CD4-positive, alpha-beta T cell treated with Interferon alpha-2 for 1 hour (primary cell): Measurements from ENCODE around the gene SNRK.

Experiments used
- DNase-seq, 2 donors: peaks; one replicate each; pipeline ENCODE4 v3.0.0-alpha.2; 2020 to 2022

The SNRK gene

GRCh38 chr3:43286115-43286840, at the start of gene SNRK:
Gene SNRK (plus strand): TSS chr3:43286540. CDS start chr3:43303204, 16,664 bp downstream.
- peak; percentile 84 to 93 for DNase-seq

- no peak for DNase-seq
Measured at GRCh38 chr3:43238801-43239200, 47.5 kb upstream of the SNRK start.

GRCh38 chr3:43239755-43240154, 46.6 kb upstream of the SNRK start:
- no peak for DNase-seq

- DNase-seq, result peak in 1 of 2 donors; percentile 53
Measured at GRCh38 chr3:43243590-43244587, 42.5 kb upstream of the SNRK start.

DNA sequence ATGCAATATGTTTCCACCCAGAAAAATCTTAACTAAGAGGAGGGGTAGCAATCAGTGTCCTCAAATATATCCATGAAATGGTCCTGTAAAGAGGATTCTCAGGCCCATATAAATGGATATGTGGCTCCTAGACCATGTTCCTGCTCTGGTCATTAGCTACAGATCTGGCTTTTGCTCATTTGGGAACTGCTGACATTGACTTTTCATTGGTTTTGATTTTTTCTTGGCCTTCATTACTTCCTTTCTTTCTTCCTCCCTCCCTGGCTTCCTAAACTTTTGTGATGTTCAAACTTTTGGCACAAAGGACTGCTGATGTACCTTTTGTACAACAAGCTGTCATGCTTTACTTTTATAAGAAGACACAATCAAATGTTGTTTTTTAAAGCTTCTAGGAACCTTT, 41.6 kb upstream of the SNRK start:
- no peak for DNase-seq

DNA sequence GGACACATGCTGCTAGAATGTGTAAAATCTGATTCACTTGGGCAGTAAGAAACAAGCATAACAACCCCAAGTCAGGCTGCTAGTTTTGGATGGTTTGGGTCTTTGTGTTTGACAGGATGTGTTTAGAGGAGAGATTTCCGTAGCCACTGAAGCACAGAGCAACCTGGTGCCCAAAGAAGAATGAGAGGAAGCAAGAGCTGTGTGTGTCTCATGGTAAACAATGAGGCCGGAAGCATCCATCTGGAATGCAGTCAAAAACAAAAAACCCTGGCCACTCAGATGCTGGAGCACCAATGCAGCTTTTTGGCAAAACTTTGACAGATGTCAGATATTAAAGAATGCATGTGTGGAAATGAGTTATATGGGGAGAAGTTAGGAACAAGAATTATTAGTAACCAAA, 39.4 kb upstream of the SNRK start:
- peak in 1 of 2 donors; percentile 9 for DNase-seq

DNA sequence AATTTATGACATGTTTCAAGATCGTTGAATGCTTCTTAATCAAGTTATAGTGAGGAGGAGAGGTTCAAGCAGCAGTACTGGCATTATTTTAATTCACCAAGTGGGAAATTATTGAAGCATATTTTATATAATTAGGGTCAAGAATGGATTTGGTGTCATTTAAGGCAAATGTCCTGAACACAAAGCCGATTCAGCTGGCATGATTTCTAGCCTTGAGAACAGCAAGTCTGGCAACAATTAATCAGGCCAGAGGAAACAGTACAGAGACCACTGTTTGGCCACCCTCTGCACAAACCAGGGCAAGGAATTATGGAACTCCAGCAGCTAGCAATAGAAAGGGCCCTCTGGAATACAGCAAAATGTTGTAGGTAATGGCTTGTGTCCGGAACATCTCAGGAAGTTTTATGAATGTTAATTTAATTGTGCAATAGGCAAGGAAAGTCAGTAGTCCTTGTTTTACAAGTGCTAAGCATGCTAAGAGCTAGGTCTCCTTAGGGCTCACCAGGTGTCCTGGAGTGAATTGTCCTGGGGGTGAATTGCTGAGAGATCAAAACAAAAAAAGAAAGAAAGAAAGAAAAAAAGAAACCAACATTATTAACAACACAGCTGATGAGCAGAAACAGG, 38.7 kb upstream of the SNRK start:
- DNase-seq, result no peak

- DNase-seq, result no peak
Measured at GRCh38 chr3:43248185-43248583, 38.2 kb upstream of the SNRK start.

- no peak for DNase-seq
Measured at GRCh38 chr3:43248973-43249372, 37.4 kb upstream of the SNRK start.

- DNase-seq, result no peak
Measured at GRCh38 chr3:43249405-43249804, 36.9 kb upstream of the SNRK start.

GRCh38 chr3:43253294-43253693, 33.0 kb upstream of the SNRK start:
- no peak for DNase-seq

DNA sequence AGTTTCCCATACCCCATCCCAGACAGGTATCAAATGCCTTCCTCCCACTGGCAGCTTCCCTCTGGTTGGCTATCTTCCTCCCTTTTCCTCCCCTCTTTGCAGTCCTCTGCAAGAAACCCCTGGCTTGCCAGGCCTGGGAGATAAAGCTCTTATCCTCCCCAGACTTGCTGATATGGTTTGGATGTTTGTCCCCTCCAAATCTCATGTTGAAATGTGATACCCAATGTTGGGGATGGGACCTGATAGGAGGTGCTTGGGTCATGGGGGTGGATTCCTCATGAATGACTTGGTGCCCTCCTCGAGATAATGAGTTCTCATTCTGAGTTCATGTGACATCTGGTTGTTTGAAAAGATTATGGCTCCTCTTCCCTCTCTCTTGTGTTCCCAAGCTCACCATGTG, 32.2 kb upstream of the SNRK start:
- no peak for DNase-seq

GRCh38 chr3:43255662-43256061, 30.7 kb upstream of the SNRK start:
- no peak for DNase-seq

DNA sequence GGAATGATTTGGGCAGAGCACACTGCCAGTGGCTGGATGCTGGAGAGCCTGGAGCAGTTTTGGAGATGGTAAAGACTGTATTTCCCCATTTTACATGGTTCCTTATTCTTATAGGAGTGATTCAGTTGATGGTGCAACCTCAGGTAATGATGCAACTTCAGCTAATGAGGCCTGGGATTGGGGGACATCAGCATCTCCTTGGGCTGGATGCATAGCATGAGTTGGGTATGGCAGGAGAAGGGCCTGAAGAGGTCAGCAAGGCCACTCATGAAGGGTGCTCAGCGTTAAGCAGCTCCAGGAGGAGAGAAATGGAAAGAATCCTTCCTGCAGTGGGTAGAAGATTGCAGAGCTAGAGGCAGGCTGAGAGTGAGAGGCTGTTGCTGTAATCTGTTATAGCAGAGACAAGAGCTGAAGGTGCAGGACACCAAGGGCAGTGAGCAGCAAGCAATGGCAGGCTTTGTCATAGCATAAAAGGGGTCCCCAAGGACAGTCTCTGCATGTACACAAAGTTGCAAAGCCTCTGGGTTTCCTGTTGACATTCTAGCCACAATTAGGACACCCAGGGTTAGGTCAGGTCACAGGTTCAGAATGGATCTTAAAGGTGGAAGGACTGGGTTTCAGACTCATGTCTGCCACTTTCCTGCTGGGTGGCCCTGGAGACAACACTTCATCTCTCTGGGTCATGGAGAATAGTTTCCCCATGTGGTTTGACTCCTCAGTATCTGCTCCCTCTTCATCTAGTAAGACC, 29.5 kb upstream of the SNRK start:
- DNase-seq, result peak in 1 of 2 donors; percentile 34

DNA sequence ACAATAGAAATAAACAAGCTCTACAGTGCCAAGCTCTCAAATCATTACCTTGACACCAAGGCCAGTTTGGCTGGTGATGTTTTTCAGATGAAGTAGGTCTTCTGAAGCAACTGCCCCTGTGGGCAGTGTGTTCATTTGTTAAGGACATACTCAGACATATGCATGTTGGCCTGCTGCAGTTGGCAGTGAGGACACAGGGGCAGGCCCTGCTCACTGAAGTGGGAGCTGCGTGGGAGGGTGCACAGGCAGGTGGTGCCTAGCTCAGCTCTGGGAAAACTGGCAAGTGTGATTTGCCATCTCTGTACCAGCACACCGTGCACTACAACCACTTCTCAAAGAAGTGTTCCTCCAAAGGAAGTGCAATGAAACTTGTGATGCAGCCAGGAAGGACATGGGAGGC, 28.5 kb upstream of the SNRK start:
- DNase-seq, result no peak

DNA sequence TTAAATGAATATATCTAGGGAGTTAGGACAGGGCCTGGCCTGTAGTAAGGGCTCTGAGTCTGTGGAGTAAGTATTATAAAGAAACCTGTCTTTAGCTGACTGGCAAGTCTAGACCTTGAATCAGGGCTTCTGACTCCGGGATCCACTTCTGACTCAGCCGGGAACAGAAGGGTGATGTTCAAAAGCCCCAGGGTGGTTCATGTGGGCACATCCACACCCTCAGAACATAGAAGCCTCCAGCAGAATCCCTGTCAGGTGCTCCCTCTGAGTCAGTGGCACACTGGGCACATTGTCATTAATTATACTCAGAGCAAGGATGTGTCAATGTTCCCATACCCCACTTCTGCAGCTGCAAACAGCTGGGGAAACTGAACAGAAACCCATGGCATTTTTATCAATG, 26.7 kb upstream of the SNRK start:
- DNase-seq, result no peak

GRCh38 chr3:43260412-43260811, 25.9 kb upstream of the SNRK start:
- DNase-seq, result no peak

GRCh38 chr3:43262194-43262593, 24.1 kb upstream of the SNRK start:
- DNase-seq, result no peak

GRCh38 chr3:43266451-43266850, 19.9 kb upstream of the SNRK start:
- DNase-seq, result no peak

GRCh38 chr3:43266995-43267394, 19.3 kb upstream of the SNRK start:
- DNase-seq, result no peak

- no peak for DNase-seq
Measured at GRCh38 chr3:43268636-43269035, 17.7 kb upstream of the SNRK start.

- no peak for DNase-seq
Measured at GRCh38 chr3:43270078-43270477, 16.3 kb upstream of the SNRK start.

- DNase-seq, result no peak
Measured at GRCh38 chr3:43273416-43273815, 12.9 kb upstream of the SNRK start.
